ENCODE data around the gene CDS2.
A peak's percentile ranks its signal among the peaks of the same experiment; 100 is the strongest.

CDS2 gene

DNA sequence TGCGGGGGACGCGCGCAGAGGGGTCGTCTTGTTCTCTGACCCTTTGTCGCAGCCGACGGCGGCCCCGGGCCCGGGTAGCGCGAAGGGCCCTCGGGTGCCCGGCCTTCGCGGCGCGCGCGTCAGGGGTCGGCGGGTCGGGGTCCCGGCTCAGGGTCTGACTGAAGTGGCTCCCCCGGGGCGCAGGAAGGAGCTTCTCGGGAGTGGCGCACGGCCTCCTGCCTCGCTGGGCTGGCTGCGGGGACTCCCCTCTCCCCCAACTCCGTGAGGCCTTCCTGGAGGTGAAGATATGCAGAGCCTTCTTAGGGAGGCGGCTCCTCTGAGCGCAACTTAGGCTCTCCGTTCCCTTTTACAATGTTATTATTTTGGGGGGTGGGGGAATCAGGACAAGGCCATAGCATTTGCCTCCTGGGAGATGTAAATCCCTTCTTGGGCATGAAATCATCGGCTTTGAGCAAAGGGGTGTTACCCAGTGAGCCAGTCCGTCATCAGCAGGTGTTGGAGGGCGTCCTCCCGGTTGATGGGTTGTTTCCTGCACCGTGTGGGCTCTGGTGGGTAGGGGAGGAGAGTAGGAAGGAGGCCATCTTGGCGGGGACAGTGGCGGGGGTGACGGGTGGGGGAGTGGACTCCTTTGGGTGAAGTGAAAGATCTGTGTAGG lies 523 bp downstream of the CDS2 start (continued):
- 0 out of 2 replicates have a peak, but pooled peaks have one; percentile 4 for TF ChIP-seq ZNF660 (tag by site-specific recombination; IDR thresholded peaks at IDR 0.05)
- TF ChIP-seq ZNF398 (tag by site-specific recombination; IDR thresholded peaks at IDR 0.05): peak; percentile 64; the same call in 1 of the 2 replicates
- no peak; the same call in none of the 2 replicates for TF ChIP-seq ZXDB (tag by site-specific recombination; IDR thresholded peaks at IDR 0.05)
- TF ChIP-seq ZBTB48 (tag by site-specific recombination; IDR thresholded peaks at IDR 0.05): 0 out of 2 replicates have a peak, but pooled peaks have one; percentile 51
- TF ChIP-seq ZNF184 (tag by site-specific recombination; IDR thresholded peaks at IDR 0.05): 0 out of 2 replicates have a peak, but pooled peaks have one; percentile 10

GRCh38 chr20:5127859-5128424 lies 1.1 kb downstream of the CDS2 start:
- H3K4me1 ChIP-seq (ENCODE audit: control insufficient read depth, insufficient read depth, low read length): peaks cover 5% of the 10 kb centered on the region
- peak overlapping the region; percentile 93 for H3K4me3 ChIP-seq (ENCODE audit: low read depth, low read length)
- POLR2A ChIA-PET: interaction anchor here (0.7 to 2.1 kb wide), 8 partner anchors 8 to 64 kb away, joined by 3 to 11 read pairs (median 4); partner anchors contain the start of gene PCNA
- peak overlapping the region; percentile 96 for H3K27ac ChIP-seq (ENCODE audit: extremely low read depth, low read depth, low read length)
- H3K36me3 ChIP-seq (ENCODE audit: control insufficient read depth in 2 of 2, insufficient read depth in 1 of 2, low read length in 2 of 2): peaks cover 0 to 7% of the 10 kb centered on the region in 2 experiments; a peak in 1 of 3 replicates
- no peaks in the 10 kb centered on the region for H3K9me3 ChIP-seq (ENCODE audit: control insufficient read depth, insufficient read depth, low read depth, low read length)
- CTCF ChIA-PET: interaction anchor here (0.6 to 3.5 kb wide), 9 partner anchors 8 to 295 kb away, joined by 3 to 160 read pairs (median 4); partner anchors contain the start of gene PCNA
- 0 out of 2 replicates have a peak, but pooled peaks have one; percentile 15 for TF ChIP-seq SP3 (tag by site-specific recombination; IDR thresholded peaks at IDR 0.05)
- TF ChIP-seq ZNF335 (tag by site-specific recombination; conservative IDR thresholded peaks at IDR 0.05): peak; percentile 21; the same call in 1 of the 2 replicates
- 0 out of 2 replicates have a peak, but pooled peaks have one; percentile 4 for TF ChIP-seq ZNF629 (tag by site-specific recombination; IDR thresholded peaks at IDR 0.05)
- no peak for TF ChIP-seq ZNF626 (tag by site-specific recombination; IDR thresholded peaks at IDR 0.05)
- TF ChIP-seq SP7 (tag by site-specific recombination; IDR thresholded peaks at IDR 0.05): 0 out of 2 replicates have a peak, but pooled peaks have one; percentile 38
- TF ChIP-seq, protein P1, sequence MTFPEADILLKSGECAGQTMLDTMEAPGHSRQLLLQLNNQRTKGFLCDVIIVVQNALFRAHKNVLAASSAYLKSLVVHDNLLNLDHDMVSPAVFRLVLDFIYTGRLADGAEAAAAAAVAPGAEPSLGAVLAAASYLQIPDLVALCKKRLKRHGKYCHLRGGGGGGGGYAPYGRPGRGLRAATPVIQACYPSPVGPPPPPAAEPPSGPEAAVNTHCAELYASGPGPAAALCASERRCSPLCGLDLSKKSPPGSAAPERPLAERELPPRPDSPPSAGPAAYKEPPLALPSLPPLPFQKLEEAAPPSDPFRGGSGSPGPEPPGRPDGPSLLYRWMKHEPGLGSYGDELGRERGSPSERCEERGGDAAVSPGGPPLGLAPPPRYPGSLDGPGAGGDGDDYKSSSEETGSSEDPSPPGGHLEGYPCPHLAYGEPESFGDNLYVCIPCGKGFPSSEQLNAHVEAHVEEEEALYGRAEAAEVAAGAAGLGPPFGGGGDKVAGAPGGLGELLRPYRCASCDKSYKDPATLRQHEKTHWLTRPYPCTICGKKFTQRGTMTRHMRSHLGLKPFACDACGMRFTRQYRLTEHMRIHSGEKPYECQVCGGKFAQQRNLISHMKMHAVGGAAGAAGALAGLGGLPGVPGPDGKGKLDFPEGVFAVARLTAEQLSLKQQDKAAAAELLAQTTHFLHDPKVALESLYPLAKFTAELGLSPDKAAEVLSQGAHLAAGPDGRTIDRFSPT (tag by site-specific recombination; IDR thresholded peaks at IDR 0.05): no peak
- TF ChIP-seq HOXC10 (CRISPR knock-in tag; IDR thresholded peaks at IDR 0.05): no peak
- TF ChIP-seq ZNF2 (tag by site-specific recombination; IDR thresholded peaks at IDR 0.05): 0 out of 2 replicates have a peak, but pooled peaks have one; percentile 13
- TF ChIP-seq YY1 (tag by site-specific recombination; IDR thresholded peaks at IDR 0.05): no peak
- TF ChIP-seq ZNF704 (tag by site-specific recombination; IDR thresholded peaks at IDR 0.05): no peak
- TF ChIP-seq ZNF585B (tag by site-specific recombination; IDR thresholded peaks at IDR 0.05): no peak
- no peak for TF ChIP-seq ZNF530 (tag by site-specific recombination; IDR thresholded peaks at IDR 0.05; ENCODE audit: low read depth)
- TF ChIP-seq MZF1 (tag by site-specific recombination; IDR thresholded peaks at IDR 0.05; ENCODE audit: borderline replicate concordance): 0 out of 2 replicates have a peak, but pooled peaks have one; percentile 8
- TF ChIP-seq, protein P2, sequence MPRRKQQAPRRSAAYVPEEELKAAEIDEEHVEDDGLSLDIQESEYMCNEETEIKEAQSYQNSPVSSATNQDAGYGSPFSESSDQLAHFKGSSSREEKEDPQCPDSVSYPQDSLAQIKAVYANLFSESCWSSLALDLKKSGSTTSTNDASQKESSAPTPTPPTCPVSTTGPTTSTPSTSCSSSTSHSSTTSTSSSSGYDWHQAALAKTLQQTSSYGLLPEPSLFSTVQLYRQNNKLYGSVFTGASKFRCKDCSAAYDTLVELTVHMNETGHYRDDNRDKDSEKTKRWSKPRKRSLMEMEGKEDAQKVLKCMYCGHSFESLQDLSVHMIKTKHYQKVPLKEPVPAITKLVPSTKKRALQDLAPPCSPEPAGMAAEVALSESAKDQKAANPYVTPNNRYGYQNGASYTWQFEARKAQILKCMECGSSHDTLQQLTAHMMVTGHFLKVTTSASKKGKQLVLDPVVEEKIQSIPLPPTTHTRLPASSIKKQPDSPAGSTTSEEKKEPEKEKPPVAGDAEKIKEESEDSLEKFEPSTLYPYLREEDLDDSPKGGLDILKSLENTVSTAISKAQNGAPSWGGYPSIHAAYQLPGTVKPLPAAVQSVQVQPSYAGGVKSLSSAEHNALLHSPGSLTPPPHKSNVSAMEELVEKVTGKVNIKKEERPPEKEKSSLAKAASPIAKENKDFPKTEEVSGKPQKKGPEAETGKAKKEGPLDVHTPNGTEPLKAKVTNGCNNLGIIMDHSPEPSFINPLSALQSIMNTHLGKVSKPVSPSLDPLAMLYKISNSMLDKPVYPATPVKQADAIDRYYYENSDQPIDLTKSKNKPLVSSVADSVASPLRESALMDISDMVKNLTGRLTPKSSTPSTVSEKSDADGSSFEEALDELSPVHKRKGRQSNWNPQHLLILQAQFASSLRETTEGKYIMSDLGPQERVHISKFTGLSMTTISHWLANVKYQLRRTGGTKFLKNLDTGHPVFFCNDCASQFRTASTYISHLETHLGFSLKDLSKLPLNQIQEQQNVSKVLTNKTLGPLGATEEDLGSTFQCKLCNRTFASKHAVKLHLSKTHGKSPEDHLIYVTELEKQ (tag by site-specific recombination; IDR thresholded peaks at IDR 0.05; ENCODE audit: borderline replicate concordance): no peak
- no peak for TF ChIP-seq ZNF214 (tag by site-specific recombination; IDR thresholded peaks at IDR 0.05; ENCODE audit: borderline replicate concordance)
- TF ChIP-seq ZNF645 (tag by site-specific recombination; IDR thresholded peaks at IDR 0.05): no peak
- TF ChIP-seq ZNF510 (tag by site-specific recombination; IDR thresholded peaks at IDR 0.05; ENCODE audit: insufficient replicate concordance): no peak
- no peak for TF ChIP-seq ZNF623 (tag by site-specific recombination; IDR thresholded peaks at IDR 0.05)
- TF ChIP-seq ZNF324 (tag by site-specific recombination; IDR thresholded peaks at IDR 0.05): no peak
- TF ChIP-seq ZIC2 (tag by site-specific recombination; IDR thresholded peaks at IDR 0.05): no peak
- TF ChIP-seq ZNF549 (tag by site-specific recombination; IDR thresholded peaks at IDR 0.05): no peak

Data from HEK293 (cell line).